Measurements from ENCODE around the gene ZNF529. TPM values are rescaled to one million over a fixed set of nuclear protein-coding genes. Genes with fewer than 3 reads are reported as not detected.
"Not testable (repeated sequence)": the region's sequence is repeated elsewhere in the genome, so short reads cannot be mapped to it uniquely, and the experiment has no call there.

The ZNF529 gene
- total and polyA plus RNA-seq, 12 donors = 3.4 to 18.4 (median 14.4) TPM

- WGBS, 2 donors = 1% methylated on average over 21 of the region's 21 CpGs
- DNase-seq = peak; percentile 66 to 71
- no peak for TF ChIP-seq CTCF (IDR thresholded peaks at IDR 0.05)
- ATAC-seq = peak; percentile 75 to 97 (median 94)
- Histone ChIP-seq H3K4me1 (peaks cover 3 to 21% (median 11%) of the 10 kb centered on the region in 9 donors), H3K9me3 (peaks cover 0 to 48% (median 0%) of the 10 kb centered on the region in 11 donors), H3K4me3 (peak overlapping the region; percentile 66 to 89 (median 84)), H3K27me3 (no peaks in the 10 kb centered on the region), H3K36me3 (peaks cover 0 to 23% (median 13%) of the 10 kb centered on the region in 9 donors), H3K27ac (peak overlapping the region; percentile 75 to 93 (median 89))
- intact Hi-C loops (cut with DNase I) = loop anchor here in 1 of 10 donors (1.0 kb wide), 1 partner anchor 31 kb away; the partner anchor contains the start of gene ZNF529
Observed at GRCh38 chr19:36604656-36605100, 31.6 kb upstream of the ZNF529 start.

- H3K27ac ChIP-seq; intact Hi-C loops (cut with DNase I); ATAC-seq; H3K36me3 ChIP-seq; H3K4me3 ChIP-seq; H3K27me3 ChIP-seq; DNase-seq: not testable (repeated sequence)
- H3K9me3 ChIP-seq = peaks cover 0 to 48% (median 0%) of the 10 kb centered on the region in 11 donors
- peaks cover 3 to 21% (median 11%) of the 10 kb centered on the region in 9 donors for H3K4me1 ChIP-seq
- 91 to 95% methylated on average over 10 of the region's 10 CpGs for WGBS, 2 donors
Observed at GRCh38 chr19:36602681-36603080, 29.6 kb upstream of the ZNF529 start.

GRCh38 chr19:36579255-36579654 lies 6.2 kb upstream of the ZNF529 start:
- peaks cover 0 to 81% (median 57%) of the 10 kb centered on the region in 9 donors for H3K36me3 ChIP-seq
- intact Hi-C loops (cut with DNase I) = loop anchor here in 2 of 10 donors (10.0 kb wide), 2 partner anchors 106 to 256 kb away; partner anchors contain the start of genes ZNF567 (in 1 of the 2) and ZNF790 (in 1 of the 2)

GRCh38 chr19:36577271-36577996 lies 4.3 kb upstream of the ZNF529 start:
- Histone ChIP-seq H3K4me3 (no peak overlapping the region), H3K36me3 (peaks cover 0 to 73% (median 54%) of the 10 kb centered on the region in 9 donors), H3K27ac (no peak overlapping the region), H3K4me1 (peaks cover 3 to 19% (median 12%) of the 10 kb centered on the region in 9 donors), H3K27me3 (no peaks in the 10 kb centered on the region), H3K9me3 (peaks cover 0 to 75% (median 9%) of the 10 kb centered on the region in 11 donors)
- ATAC-seq (no peak), DNase-seq (no peak)
- TF ChIP-seq CTCF (IDR thresholded peaks at IDR 0.05) = no peak
- 90% methylated on average over 3 of the region's 3 CpGs for WGBS, 2 donors
- intact Hi-C loops (cut with DNase I) = loop anchor here in 2 of 10 donors (10.0 kb wide), 2 partner anchors 107 to 257 kb away; partner anchors contain the start of genes ZNF567 (in 1 of the 2) and ZNF790 (in 1 of the 2)

More at GRCh38 chr19:36579255-36579654, 6.2 kb upstream of the ZNF529 start:
- Histone ChIP-seq H3K27me3 (no peaks in the 10 kb centered on the region), H3K9me3 (peaks cover 0 to 94% (median 22%) of the 10 kb centered on the region in 11 donors), H3K27ac (no peak overlapping the region), H3K4me3 (no peak overlapping the region), H3K4me1 (peaks cover under 1 to 11% (median 6%) of the 10 kb centered on the region in 9 donors)
- ATAC-seq (no peak), DNase-seq (no peak)
- no peak for TF ChIP-seq CTCF (IDR thresholded peaks at IDR 0.05)
